ENCODE results near the gene ANKS6.

Gene ANKS6

DNA sequence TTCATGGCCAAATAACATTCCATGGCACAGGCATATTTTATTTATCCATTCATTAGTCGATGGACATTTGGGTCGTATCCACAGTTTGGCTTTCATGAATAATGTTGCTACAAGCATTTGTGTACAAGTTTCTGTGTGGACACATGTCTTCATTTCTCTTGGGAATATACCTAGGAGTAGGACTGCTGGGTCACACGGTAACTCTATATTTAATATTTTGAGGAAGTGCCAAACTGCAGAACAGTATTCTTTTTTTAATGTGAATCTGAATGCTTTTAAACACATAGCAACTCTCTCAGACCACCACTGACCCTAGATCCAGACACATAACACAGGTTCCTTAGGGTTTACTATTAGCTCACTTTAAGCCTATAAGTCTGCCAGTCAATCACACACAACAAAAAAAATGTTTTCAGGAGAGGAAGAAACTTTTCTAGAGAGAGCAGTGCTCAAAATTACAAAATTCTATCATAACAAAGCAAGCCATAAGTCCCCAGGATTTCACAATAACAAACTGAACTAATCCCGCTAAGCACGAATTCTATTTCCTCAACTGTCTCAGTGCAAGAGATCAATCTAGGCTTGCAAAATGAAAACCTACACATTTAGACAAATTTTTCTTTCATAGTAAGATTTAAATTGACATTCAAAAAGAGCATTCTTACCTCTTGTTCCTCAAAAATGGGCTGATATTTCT lies 45.8 kb downstream of the ANKS6 start:
- peak; percentile 24 for DNase-seq

DNA sequence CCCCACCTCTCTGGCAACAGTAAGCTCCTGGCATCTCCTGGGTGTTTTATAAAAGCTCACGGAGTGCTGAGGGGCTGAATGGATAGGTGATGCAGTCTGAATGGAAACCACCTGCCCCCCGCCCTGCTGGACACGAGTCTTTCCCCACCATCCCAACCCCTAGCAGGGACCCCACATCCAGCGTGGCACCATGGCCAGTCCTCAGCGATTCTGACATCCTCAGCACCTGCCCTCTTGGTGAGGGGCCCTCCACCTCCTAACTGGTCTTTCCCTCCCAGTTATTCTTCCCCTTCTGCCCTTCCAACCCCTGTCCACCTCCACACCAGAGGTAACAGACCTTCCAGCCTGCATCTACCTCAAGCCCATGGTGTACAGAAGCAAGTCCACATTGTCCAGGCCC lies 48.9 kb downstream of the ANKS6 start:
- in situ Hi-C loops (cut with MboI; ENCODE audit: low pct_unique_long_range_greater_than_20kb, low sequenced_read_pairs), result no loop called here
- DNase-seq, result no peak

More for the DNA sequence above, 45.8 kb downstream of the ANKS6 start:
- in situ Hi-C loops (cut with MboI; ENCODE audit: low pct_unique_long_range_greater_than_20kb, low sequenced_read_pairs), result no loop called here

DNA sequence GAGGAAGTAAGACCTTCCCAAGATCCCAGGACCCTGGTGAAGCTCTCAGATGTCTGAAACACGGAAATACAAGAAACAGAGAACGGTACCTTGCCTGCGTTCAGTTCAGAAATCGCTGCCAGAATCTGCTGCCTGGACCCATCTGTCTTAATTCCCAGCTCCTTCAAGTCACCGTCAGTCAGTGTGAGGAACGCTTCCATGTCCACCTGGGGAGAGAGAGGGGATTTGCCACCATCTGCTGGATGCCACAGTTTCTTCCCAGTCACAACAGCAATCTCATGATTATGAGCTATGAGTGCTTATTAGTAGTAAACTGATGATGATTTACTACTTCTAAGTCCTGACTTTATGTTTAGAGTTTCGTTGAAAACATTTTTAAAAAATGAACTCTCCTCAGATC lies 50.9 kb downstream of the ANKS6 start:
- in situ Hi-C loops (cut with MboI; ENCODE audit: low pct_unique_long_range_greater_than_20kb, low sequenced_read_pairs), result no loop called here
- no peak for DNase-seq

DNA sequence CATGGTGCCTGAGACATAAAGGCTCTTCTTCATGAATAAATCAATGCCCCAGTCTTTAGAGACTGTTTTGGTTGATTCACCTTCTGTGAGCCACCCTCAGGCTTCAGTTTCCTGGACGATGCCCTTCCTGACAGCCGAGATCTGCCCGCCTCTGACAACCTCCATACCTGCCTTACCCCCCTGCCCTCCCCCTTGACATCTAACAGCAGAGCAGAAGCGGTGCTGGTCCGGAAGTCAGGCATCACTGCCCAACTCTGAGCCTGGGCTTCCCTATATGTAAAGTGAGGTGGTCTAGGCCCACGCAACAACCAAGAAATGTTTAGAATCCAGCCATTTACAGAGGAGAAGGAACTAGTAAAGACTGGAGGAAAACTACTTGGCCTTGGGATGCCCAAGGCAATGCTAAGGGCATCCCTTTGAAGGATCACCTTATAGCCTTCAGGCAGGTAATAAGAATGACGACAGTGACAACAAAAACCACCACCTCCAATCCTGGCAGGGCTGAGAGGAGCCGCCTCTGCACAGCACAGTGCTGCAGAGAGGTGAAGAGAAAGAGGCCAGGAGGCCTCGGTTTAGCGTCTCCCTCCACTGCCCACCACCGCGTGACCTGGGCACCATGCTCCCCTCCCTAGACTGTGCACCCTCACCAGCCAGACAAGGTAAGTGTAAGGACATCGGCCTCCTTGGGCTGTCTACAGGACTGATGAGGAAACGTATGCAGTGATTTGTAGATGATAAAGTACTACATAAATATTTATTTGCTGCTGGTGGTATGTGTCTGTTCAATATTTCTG lies 52.3 kb downstream of the ANKS6 start:
- in situ Hi-C loops (cut with MboI; ENCODE audit: low pct_unique_long_range_greater_than_20kb, low sequenced_read_pairs), result no loop called here

DNA sequence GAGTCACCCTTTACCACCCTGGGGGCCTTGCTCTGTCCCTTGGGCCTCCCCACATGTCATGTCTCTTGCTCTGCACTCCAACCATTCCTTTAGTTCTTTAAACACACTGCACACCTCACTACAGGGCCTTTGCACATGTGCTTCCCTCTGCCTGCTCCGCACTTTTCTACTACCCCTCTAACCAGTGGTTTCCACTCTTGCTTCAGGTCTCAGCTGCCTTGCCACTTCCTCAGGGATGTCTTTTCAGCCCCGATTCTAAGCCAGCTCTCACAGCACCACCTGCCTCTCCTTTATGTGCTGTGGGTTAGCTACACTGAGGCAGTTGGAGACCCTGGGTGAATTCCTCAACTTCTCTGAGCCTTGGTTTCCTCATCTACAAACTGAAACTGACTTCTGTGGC lies 53.0 kb downstream of the ANKS6 start:
- DNase-seq, result no peak
- in situ Hi-C loops (cut with MboI; ENCODE audit: low pct_unique_long_range_greater_than_20kb, low sequenced_read_pairs), result no loop called here

More for the DNA sequence above, 52.3 kb downstream of the ANKS6 start:
- no peak for DNase-seq

DNA sequence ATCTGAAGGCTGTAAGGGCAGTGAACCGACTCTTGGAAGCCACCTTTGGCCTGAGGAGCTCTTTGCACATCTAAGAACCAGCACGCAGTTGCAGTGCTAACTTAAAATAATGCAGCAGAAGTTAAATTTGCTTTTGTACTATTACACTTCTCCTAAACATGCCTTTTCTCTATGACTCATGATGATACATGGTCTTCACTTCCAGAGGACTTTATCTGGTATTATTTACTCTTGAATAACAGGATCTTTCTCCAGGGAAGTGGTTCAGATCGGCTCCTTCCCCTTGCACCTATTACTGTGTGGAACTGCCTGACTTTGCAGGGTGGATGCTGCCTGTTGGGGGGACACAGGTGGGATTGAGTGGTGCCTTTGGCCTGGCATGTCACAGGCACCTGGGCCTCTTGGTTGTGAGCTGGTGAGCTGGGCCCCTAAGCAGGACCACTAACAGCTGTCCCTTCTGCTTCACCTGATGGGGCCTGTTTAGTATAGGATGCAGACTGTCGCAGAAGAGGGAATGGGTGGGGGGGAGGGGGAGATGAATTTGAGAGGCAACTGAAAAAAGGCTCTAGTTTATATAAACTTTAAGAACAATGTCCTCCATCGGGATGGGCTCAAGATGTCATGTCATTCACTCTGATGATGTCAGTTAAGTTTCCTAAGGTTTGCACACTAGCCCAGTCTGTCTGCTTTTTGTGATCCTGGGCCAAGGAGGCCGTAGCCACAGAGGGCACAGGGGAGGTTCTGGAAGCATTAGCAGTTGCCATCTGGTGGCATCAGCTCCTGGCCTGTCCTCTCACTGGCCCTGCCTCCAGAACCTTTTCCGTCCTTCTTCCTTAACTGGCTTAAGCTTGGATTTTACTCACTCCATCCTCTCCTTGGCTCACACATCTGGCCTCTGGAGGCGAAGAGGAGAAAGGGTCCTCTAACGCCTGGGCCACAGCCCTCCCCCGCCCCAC lies 53.8 kb downstream of the ANKS6 start:
- in situ Hi-C loops (cut with MboI; ENCODE audit: low pct_unique_long_range_greater_than_20kb, low sequenced_read_pairs), result no loop called here

DNA sequence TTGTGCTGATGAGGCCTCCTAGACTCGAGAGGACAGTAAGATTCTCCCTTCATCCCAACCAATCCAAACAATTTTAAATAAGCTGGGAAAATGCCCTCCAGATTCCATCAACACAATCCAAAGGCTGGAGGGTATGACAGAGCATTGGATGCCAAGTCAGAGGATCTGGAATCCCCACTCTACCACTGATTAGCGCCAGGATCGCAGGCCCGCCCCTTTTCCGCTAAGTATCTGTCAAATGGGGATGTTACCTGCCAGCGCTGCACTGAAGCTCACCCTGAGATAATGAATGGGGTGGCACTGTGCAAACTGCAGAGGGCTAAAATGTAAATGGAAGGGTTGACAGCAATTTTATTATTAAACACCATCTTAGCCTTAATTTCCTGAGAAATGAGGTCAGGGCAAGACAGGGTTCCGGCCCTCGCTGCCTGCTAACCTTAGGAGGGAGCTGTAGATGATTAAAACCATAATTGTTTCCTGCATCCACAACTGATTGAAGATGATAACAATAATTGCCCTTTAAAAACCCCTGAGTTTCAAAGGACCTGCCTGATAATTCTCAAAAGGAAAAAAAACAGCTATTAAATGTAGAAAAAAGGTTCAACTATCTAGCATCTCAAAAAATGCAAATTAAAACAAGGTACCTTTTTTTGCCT lies 56.0 kb downstream of the ANKS6 start:
- in situ Hi-C loops (cut with MboI; ENCODE audit: low pct_unique_long_range_greater_than_20kb, low sequenced_read_pairs), result no loop called here
- DNase-seq, result no peak

More for the DNA sequence above, 53.8 kb downstream of the ANKS6 start:
- no peak for DNase-seq

DNA sequence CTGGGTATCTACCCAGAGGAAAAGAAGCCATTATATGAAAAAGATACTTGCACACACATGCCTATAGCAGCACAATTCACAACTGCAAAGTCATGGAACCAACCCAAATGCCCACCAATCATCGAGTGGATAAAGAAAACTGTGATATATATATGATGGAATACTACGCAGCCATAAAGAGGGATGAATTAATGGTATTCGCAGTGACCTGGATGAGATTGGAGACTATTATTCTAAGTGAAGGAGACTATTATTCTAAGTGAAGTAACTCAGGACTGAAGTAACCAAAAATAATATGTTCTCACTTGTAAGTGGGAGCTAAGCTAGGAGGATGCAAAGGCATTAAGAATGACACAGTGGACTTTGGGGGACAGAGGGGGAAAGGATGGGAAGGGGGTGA lies 57.6 kb downstream of the ANKS6 start:
- in situ Hi-C loops (cut with MboI; ENCODE audit: low pct_unique_long_range_greater_than_20kb, low sequenced_read_pairs), result no loop called here
- no peak for DNase-seq

DNA sequence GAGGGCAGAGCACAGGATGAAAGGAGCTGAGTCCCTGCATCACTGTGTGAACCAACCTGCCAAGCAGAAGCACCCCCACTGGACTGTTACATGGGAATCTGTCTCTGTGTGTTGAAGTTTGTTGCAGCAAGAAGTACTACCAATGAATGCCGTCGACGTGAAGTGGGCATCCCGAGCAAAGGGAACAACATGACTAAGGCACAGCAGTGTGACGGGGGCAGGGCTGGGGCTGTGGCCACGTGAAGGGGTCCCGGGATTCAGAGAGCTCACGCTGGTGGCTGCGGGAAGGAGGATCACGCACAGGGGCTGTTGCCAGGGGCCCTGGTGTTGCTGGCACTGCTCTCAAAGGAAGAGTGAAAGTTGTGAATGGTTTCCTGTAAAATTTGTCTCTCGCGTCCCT lies 60.1 kb downstream of the ANKS6 start:
- no peak for DNase-seq

DNA sequence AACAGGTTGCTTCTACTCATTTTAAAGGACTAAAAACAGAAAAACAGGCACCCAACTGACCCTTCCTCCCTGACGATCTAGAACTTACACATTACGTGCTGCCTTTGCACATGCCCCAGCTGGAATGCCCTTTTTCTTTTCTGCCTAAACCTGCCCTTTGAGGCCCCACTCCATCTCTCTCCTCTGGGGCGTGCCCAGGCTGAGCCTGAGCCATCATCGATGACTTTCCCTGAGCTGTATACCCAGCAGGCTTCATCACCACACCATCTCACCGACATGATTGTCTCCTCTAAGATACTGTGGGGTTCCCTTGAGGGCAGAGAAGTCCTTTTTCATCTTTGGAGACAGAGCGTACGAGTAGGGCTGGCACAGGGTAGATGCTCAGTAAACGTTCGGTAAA lies 63.6 kb downstream of the ANKS6 start:
- in situ Hi-C loops (cut with MboI; ENCODE audit: low pct_unique_long_range_greater_than_20kb, low sequenced_read_pairs), result no loop called here

More for the DNA sequence above, 60.1 kb downstream of the ANKS6 start:
- in situ Hi-C loops (cut with MboI; ENCODE audit: low pct_unique_long_range_greater_than_20kb, low sequenced_read_pairs), result no loop called here

DNA sequence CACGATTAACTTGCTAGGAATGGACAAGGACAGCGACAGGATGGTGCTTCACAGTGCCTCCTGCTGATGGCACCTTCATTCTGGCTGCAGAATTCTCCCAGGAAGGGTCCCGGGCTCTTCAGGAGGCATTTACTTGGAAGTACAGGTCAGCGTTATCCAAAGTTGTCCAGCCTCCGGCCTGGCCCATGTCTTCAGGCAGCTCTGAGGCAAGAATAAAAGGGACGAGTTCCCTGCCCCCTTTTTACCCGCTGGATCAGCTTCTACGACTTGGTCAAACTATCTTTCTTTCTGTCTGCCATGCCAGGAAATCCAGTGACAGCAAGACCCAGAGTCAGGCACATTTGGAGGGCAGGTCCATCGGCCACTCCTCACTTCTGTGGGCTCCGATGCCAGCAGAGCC lies 64.3 kb downstream of the ANKS6 start:
- in situ Hi-C loops (cut with MboI; ENCODE audit: low pct_unique_long_range_greater_than_20kb, low sequenced_read_pairs), result no loop called here

More for the DNA sequence above, 63.6 kb downstream of the ANKS6 start:
- no peak for DNase-seq

DNA sequence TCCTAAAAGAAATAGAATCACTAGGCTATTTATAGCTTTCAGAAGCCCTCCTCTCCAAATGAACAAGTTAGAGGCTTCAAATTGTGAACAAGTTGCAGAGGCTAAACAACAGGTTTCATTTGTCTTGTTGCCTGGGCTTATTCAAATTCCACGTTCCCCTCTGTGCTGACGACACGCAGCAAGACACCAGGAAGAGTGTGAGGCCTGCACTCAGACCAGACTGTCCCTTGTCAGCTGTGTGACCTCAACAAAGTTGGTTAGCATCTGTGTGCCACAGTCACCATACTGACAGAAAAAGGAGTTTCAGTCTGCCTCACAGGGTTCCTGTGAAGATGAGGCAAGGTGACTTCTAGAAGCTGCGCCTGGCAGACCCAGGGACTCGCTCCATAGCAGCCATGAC lies 65.5 kb downstream of the ANKS6 start:
- DNase-seq, result no peak

More for the DNA sequence above, 64.3 kb downstream of the ANKS6 start:
- no peak for DNase-seq

DNA sequence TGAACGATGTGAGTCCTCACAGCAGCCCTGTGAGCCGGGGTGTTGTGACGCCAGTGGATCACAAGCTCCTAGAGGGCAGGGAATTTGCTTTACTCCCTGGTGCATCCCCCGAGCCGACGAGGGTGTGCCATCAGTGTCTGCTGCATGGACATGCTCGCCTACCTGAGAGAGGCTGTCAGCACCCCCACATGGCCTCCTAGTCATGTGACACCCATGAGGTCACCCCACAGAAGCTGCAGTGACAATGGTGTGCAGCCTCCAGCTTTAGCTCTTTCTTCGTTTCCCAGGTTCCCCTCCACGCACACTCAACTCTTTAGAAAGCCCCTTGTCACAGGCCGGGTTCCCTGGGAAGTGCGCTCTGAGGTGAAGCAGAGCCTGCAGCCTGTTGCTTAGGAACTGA lies 67.9 kb downstream of the ANKS6 start:
- in situ Hi-C loops (cut with MboI; ENCODE audit: low pct_unique_long_range_greater_than_20kb, low sequenced_read_pairs), result no loop called here
- no peak for DNase-seq

More for the DNA sequence above, 65.5 kb downstream of the ANKS6 start:
- in situ Hi-C loops (cut with MboI; ENCODE audit: low pct_unique_long_range_greater_than_20kb, low sequenced_read_pairs), result no loop called here

DNA sequence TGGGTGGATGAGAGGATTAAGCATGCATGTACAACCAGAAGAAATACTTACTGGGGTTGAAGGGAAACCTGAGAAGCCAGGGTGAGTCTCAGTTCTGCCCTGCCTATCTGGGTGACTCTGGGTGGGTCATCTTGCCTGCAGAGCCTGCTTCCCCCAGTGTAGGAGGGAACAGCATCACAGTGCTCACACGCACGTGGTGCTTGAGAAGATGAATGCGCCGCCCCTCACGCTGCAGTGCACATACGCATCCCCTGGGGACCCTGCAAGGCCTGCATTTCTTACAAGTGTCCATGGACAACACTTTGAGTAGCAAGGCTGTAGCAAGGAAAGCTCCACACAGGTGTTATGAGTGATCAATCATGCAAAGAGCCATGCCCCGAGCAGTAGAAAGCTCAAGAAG lies 68.9 kb downstream of the ANKS6 start:
- in situ Hi-C loops (cut with MboI; ENCODE audit: low pct_unique_long_range_greater_than_20kb, low sequenced_read_pairs), result no loop called here
- no peak for DNase-seq

DNA sequence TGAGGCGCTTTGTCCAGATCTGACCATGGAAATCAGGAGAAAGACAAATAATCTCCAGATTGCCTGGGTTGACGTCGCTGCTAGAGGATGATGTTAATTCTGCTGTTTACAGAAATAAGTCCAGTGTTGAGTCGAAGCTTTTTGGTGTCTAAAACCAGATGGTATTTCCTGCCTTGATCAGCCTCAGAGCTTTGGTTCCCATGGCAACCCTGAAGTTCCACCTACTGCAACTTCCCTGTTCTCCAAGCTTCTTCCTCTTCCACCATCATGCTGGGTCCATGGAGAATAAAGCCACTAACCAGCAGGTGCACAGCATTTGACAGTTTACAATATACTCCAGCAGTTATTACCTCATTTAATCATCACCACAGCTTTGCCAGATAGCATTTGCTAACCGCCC lies 69.6 kb downstream of the ANKS6 start:
- in situ Hi-C loops (cut with MboI; ENCODE audit: low pct_unique_long_range_greater_than_20kb, low sequenced_read_pairs), result no loop called here
- DNase-seq, result peak; percentile 88

DNA sequence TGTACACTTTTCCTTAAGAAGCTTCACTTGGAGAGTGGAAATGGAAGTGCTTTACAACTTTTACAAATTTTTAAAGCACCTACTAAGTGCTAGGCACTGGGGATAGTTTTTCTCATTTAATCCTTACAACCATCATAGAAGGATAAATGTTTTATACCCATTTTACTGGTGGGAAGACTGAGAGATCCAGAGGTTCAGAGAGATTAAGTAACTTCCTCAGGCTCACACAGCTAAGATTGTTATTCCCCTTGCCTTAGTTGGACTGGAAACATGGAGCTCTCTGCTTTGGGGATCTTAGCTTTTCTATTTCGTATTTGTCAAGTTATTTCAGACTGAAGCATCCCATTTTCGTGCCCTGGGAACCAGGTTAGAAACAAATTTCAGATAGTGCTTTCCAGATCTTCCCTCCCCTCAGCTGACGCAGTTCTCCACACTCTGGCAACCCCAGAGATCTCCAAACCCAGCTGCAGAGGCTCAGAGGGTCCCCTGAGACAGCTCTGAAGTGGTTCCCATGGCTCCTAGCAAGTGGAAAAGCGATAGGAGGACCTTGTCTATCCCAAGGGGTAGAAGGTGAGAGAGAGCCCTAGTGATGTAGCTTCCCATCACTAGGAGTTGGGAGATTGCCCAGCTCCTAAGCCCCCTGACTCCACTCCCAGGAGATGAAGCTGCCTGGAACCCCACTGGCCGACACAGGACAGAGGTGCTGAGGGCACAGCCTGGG lies 71.4 kb downstream of the ANKS6 start:
- no peak for DNase-seq
- in situ Hi-C loops (cut with MboI; ENCODE audit: low pct_unique_long_range_greater_than_20kb, low sequenced_read_pairs), result no loop called here

DNA sequence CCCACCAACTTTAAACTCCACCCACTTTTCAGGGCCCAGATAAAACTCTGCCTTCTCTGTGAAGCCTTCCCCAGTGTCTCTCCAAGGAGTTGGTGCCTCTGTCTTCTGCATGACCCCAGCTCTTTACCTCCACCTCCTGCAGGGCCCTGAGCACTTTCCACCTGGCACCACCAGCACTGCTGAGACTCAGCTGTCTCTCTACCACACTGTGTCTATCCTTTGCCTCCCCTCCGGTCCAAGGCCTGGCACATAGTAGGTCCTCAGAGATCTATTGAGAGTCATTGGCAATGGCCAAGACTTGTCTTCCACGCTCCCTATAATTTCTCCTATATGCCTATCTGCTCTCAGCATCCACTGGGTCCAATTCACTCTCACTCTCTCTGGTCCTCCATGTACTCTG lies 74.7 kb downstream of the ANKS6 start:
- in situ Hi-C loops (cut with MboI; ENCODE audit: low pct_unique_long_range_greater_than_20kb, low sequenced_read_pairs), result no loop called here
- no peak for DNase-seq

DNA sequence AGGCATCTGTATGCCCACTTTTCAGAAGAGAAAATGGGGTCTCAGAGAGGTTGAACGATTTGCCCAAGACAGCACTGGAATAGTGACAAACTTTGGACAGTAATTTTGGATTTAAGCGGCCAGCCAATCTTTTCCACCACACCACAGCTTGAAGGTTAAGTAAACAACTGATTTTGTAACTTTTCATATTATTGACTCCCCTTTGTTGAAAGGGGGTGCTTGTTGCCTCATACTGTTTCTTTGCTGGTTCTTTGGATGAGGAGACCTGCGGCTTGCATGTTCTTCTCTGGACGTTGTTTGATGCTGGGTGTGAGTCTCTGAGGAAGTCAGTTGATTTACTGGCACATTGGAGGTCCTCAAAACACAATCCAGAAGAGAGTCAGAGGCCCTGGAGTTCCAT lies 76.0 kb downstream of the ANKS6 start:
- in situ Hi-C loops (cut with MboI; ENCODE audit: low pct_unique_long_range_greater_than_20kb, low sequenced_read_pairs), result no loop called here
- DNase-seq, result no peak
